A673 (cell line): ENCODE data around the gene TSHZ2.

Source experiments
- EZH2 ChIP-seq: fragments of 200-600 bp; sonication (generic); IDR thresholded peaks from 2 replicates; pipeline ENCODE4 v1.6.1; 2017; ENCODE audit warnings: borderline replicate concordance, low read depth, mild to moderate bottlenecking, mixed read lengths, antibody characterized with exemption, low read length; ENCODE audit not compliant: poor library complexity, severe bottlenecking
- TF ChIP-seq, protein P1 (sequence below): fragments of 300-800, 200-600 bp; sonication (generic); conservative IDR thresholded peaks from 2 replicates; pipeline ENCODE4 v1.5.1; 2017; ENCODE audit warnings: low read depth, mild to moderate bottlenecking, antibody characterized with exemption, low read length, moderate library complexity, mixed read lengths

DNA sequence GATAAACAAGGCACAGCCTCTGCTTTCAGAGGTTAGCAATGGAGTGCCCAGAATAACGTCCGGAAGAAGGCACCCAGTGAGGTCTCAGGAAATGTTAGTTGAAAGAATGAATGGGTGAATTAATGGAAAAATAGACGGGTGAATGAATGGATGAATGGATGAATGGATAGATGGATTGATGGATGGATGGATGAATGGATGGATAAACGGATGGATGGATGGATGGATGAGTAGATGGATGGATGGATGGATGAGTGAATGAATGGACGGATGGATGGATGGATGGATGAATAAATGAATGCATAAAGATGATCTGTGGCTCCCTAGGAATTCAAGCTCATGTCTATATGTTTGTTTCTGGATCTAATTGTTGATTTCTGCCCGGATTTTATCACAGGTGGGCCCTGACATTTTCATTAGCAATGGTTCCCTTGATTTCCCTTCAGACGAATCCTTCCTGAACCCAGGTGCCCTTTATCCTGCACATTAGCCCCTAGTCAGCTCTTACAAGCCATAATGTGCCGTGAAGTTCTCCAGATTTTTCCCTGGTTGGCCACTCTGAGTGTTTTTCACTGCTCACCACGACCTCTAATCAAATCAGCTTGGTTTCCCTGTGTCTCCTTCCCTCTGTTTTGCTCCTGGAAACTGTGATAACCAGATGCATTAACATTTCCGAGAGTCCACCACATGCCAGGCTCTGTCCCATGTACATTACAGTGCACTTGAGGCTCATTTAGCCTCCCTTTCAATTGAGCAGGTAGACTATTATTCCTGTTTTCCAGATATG, 22.2 kb downstream of the TSHZ2 start:
- TF ChIP-seq, protein P1, sequence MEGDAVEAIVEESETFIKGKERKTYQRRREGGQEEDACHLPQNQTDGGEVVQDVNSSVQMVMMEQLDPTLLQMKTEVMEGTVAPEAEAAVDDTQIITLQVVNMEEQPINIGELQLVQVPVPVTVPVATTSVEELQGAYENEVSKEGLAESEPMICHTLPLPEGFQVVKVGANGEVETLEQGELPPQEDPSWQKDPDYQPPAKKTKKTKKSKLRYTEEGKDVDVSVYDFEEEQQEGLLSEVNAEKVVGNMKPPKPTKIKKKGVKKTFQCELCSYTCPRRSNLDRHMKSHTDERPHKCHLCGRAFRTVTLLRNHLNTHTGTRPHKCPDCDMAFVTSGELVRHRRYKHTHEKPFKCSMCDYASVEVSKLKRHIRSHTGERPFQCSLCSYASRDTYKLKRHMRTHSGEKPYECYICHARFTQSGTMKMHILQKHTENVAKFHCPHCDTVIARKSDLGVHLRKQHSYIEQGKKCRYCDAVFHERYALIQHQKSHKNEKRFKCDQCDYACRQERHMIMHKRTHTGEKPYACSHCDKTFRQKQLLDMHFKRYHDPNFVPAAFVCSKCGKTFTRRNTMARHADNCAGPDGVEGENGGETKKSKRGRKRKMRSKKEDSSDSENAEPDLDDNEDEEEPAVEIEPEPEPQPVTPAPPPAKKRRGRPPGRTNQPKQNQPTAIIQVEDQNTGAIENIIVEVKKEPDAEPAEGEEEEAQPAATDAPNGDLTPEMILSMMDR, result no peak
- no peak for TF ChIP-seq EZH2
